Smooth muscle cell (in vitro differentiated cells): Measurements from ENCODE around the gene COQ4. TPM values are rescaled to one million over a fixed set of nuclear protein-coding genes. Genes with fewer than 3 reads are reported as not detected.

Experiments
- DNase-seq: peaks from one replicate; lab custom pipeline; 2025; ENCODE audit not compliant: unreplicated experiment; lab: John Stamatoyannopoulos, UW
- H2AFZ ChIP-seq: fragments of 200-600 bp; sonication (generic); 2 replicates; pipeline ENCODE4 v1.6.0; 2016; ENCODE audit warnings: antibody characterized with exemption, low read depth, mild to moderate bottlenecking
- H3F3A ChIP-seq: fragments of 200-600 bp; sonication (generic); 2 replicates; pipeline ENCODE4 v1.6.0; 2017; ENCODE audit warnings: antibody characterized with exemption, low read depth
- H3K27ac ChIP-seq: fragments of 200-600 bp; sonication (generic); 2 replicates; pipeline ENCODE4 v1.5.1; 2016; ENCODE audit warnings: low read depth, mild to moderate bottlenecking
- H3K27me3 ChIP-seq: fragments of 200-600 bp; sonication (generic); 2 replicates; pipeline ENCODE4 v1.6.1; 2016; ENCODE audit warnings: low read depth, mild to moderate bottlenecking
- H3K36me3 ChIP-seq: fragments of 200-600 bp; sonication (generic); 2 replicates; pipeline ENCODE4 v1.5.1; 2016; ENCODE audit warnings: low read depth
- H3K4me1 ChIP-seq: fragments of 200-600 bp; sonication (generic); 2 replicates; pipeline ENCODE4 v1.5.1; 2016; ENCODE audit warnings: low read depth
- H3K4me2 ChIP-seq: fragments of 200-600 bp; sonication (generic); 2 replicates; pipeline ENCODE4 v1.6.0; 2016; ENCODE audit warnings: mild to moderate bottlenecking
- H3K4me3 ChIP-seq: fragments of 200-600 bp; sonication (generic); 2 replicates; pipeline ENCODE4 v1.5.1; 2016; ENCODE audit warnings: mild to moderate bottlenecking
- H3K79me2 ChIP-seq: fragments of 200-600 bp; sonication (generic); 2 replicates; pipeline ENCODE4 v1.6.0; 2016; ENCODE audit warnings: low read depth, mild to moderate bottlenecking
- H3K9ac ChIP-seq: fragments of 200-600 bp; sonication (generic); 2 replicates; pipeline ENCODE4 v1.6.0; 2016; ENCODE audit warnings: low read depth
- H3K9me3 ChIP-seq: fragments of 200-600 bp; sonication (generic); replicated peaks from 2 replicates; pipeline ENCODE4 v1.5.1; 2016; ENCODE audit warnings: low read depth
- H4K20me1 ChIP-seq: fragments of 200-600 bp; sonication (generic); 2 replicates; pipeline ENCODE4 v1.6.0; 2016; ENCODE audit warnings: low read depth
- CTCF ChIP-seq: fragments of 200-600 bp; sonication (generic); IDR thresholded peaks from 2 replicates; pipeline ENCODE4 v1.5.1; 2017; ENCODE audit warnings: borderline replicate concordance, mild to moderate bottlenecking, antibody characterized with exemption; ENCODE audit not compliant: insufficient read depth, poor library complexity, severe bottlenecking
- WGBS: methylation state at CpG from one replicate; pipeline ENCODE4 v1.1.7; 2016; ENCODE audit warnings: low lambda C conversion rate; 5-methylcytosine and 5-hydroxymethylcytosine counted together
- polyA plus RNA-seq: library from polyadenylated mRNA; unstranded; fragments of >200 nt; fragmentation: Nextera tagmentation; extraction: Ambion mirVana; gene quantifications from 2 replicates; pipeline ENCODE4 v1.2.1, GENCODE V29; 2016
- total RNA-seq: library from RNA; depleted of rRNA; stranded (reverse); fragments of >200 nt; gene quantifications from 2 replicates; pipeline ENCODE4 v1.2.3, GENCODE V29; 2014

Gene COQ4
- total and polyA plus RNA-seq, 2 experiments from 2014 or later, result 16.7 to 37.5 TPM

- Histone ChIP-seq H3K36me3 (no peaks in the 10 kb centered on the region), H4K20me1 (no peaks in the 10 kb centered on the region), H3K9ac (no peak overlapping the region), H3K27ac (no peak overlapping the region), H3F3A (no peaks in the 10 kb centered on the region), H3K27me3 (no peaks in the 10 kb centered on the region), H2AFZ (no peak overlapping the region), H3K79me2 (peaks cover 20% of the 10 kb centered on the region), H3K9me3 (no peaks in the 10 kb centered on the region), H3K4me3 (no peak overlapping the region), H3K4me2 (no peak overlapping the region), H3K4me1 (peaks cover 6% of the 10 kb centered on the region)
- 93% methylated on average over 5 of the region's 5 CpGs for WGBS
- TF ChIP-seq CTCF, result no peak
- DNase-seq, result no peak
Observed at GRCh38 chr9:128280084-128280622, 42.5 kb upstream of the COQ4 start.

GRCh38 chr9:128282500-128282899 lies 40.1 kb upstream of the COQ4 start:
- Histone ChIP-seq H4K20me1 (no peaks in the 10 kb centered on the region), H2AFZ (no peak overlapping the region), H3K4me3 (no peak overlapping the region), H3K79me2 (peaks cover 1% of the 10 kb centered on the region), H3K27me3 (no peaks in the 10 kb centered on the region), H3F3A (no peaks in the 10 kb centered on the region), H3K4me2 (no peak overlapping the region), H3K36me3 (no peaks in the 10 kb centered on the region), H3K9ac (no peak overlapping the region), H3K27ac (no peak overlapping the region), H3K9me3 (no peaks in the 10 kb centered on the region), H3K4me1 (no peaks in the 10 kb centered on the region)
- DNase-seq, result no peak
- no peak for TF ChIP-seq CTCF
- WGBS, result 95% methylated on average over 6 of the region's 6 CpGs

DNA sequence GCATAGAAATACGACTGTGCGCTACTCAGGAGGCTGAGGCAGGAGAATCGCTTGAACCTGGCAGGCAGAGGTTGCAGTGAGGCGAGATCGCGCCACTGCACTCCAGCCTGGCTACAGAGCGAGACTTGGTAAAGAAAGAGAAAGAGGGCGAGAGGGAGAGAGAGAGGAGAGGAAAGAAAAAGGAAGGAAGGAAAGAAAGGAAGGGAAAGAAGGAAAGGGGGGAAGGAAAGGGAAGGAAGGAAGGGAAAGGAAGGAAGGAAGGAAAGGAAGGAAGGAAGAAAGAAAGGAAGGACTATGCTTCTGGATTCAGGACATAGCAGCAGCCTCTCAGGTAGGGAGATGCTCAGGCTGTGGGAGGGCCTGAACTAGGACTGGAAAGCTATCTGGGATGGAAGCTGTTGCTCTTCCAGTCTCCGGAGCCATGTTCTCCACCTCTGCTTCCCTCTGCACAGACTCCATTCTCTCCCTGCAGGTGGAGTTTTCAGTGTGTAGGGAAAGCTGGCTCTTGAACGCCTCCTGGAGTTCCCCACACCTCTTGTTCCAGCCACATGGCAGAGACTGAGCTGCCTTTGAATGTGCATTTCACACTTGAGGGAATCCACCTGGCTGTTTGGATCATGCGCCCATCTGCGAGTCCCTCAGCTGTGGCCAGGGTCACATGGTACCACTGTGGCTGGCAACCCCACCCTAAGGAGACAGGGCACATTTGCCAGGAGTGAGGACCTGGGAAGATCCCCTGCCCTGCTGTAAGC lies 37.4 kb upstream of the COQ4 start:
- no peaks in the 10 kb centered on the region for H3K9me3 ChIP-seq
- no peaks in the 10 kb centered on the region for H3K36me3 ChIP-seq
- H3K4me3 ChIP-seq, result no peak overlapping the region
- H3K79me2 ChIP-seq, result no peaks in the 10 kb centered on the region
- no peak for DNase-seq
- no peak overlapping the region for H3K4me2 ChIP-seq
- H3F3A ChIP-seq, result no peaks in the 10 kb centered on the region
- no peaks in the 10 kb centered on the region for H3K4me1 ChIP-seq
- H2AFZ ChIP-seq, result no peak overlapping the region
- no peak overlapping the region for H3K9ac ChIP-seq
- WGBS, result 98% methylated on average over 12 of the region's 12 CpGs
- no peaks in the 10 kb centered on the region for H3K27me3 ChIP-seq
- no peak overlapping the region for H3K27ac ChIP-seq
- no peak for TF ChIP-seq CTCF
- H4K20me1 ChIP-seq, result no peaks in the 10 kb centered on the region

GRCh38 chr9:128286440-128286839 lies 36.2 kb upstream of the COQ4 start:
- Histone ChIP-seq H2AFZ (no peak overlapping the region), H3K36me3 (no peaks in the 10 kb centered on the region), H3F3A (no peaks in the 10 kb centered on the region), H3K27ac (no peak overlapping the region), H3K27me3 (no peaks in the 10 kb centered on the region), H3K9ac (no peak overlapping the region), H3K4me1 (no peaks in the 10 kb centered on the region), H4K20me1 (no peaks in the 10 kb centered on the region), H3K9me3 (no peaks in the 10 kb centered on the region), H3K4me3 (no peak overlapping the region), H3K79me2 (no peaks in the 10 kb centered on the region), H3K4me2 (no peak overlapping the region)
- DNase-seq, result no peak
- TF ChIP-seq CTCF, result no peak
- WGBS, result 95% methylated on average over 6 of the region's 6 CpGs
